Naive thymus-derived CD8-positive, alpha-beta T cell (primary cell): ENCODE data around the gene RRP1. TPM values are rescaled to one million over a fixed set of nuclear protein-coding genes. Genes with fewer than 3 reads are reported as not detected.

Experiments
- ATAC-seq, 2 donors: fragments of 150-1000 bp; cut with Tn5 transposase in 1 of 2; sonication (Bioruptor Pico), chemical (Tn5 transposase) in 1 of 2; 1 replicate in 1 of 2; 2 replicates in 1 of 2; pipeline ENCODE4 v1.10.0; 2021; ENCODE audit warnings: mild to moderate bottlenecking in 2 of 2, moderate library complexity in 2 of 2
- POLR2A ChIA-PET: fragments of 350-600 bp; sonication (Branson Sonifier 250); formaldehyde crosslinking; loops from one replicate; lab custom pipeline; 2021; ENCODE audit warnings: antibody characterized with exemption; lab: Charles Lee
- DNase-seq, 10 donors: peaks; one replicate each; pipeline versions ENCODE4 v3.0.0 to v3.0.0-alpha.2; 2020 to 2022
- H3K27ac Mint-ChIP-seq, 10 donors: one replicate each; pipeline ENCODE4 v1.8.0; 2020 to 2022; ENCODE audit warnings: mild to moderate bottlenecking in 10 of 10, mixed read lengths in 10 of 10, moderate library complexity in 4 of 10, inconsistent platforms in 1 of 10
- H3K27me3 Mint-ChIP-seq, 5 donors: one replicate each; pipeline ENCODE4 v1.8.0; 2021 to 2022; ENCODE audit warnings: mixed read lengths in 5 of 5
- H3K36me3 Mint-ChIP-seq, 3 donors: one replicate each; pipeline ENCODE4 v1.8.0; 2020 to 2022; ENCODE audit warnings: mixed read lengths in 3 of 3, mild to moderate bottlenecking in 2 of 3, inconsistent platforms in 1 of 3
- H3K4me1 Mint-ChIP-seq, 4 donors: one replicate each; pipeline ENCODE4 v1.8.0; 2021 to 2022; ENCODE audit warnings: mixed read lengths in 4 of 4
- H3K4me3 Mint-ChIP-seq, 10 donors: one replicate each; pipeline ENCODE4 v1.8.0; 2020 to 2022; ENCODE audit warnings: mild to moderate bottlenecking in 10 of 10, mixed read lengths in 10 of 10, moderate library complexity in 6 of 10, inconsistent platforms in 1 of 10
- H3K9me3 Mint-ChIP-seq, 9 donors: one replicate each; pipeline ENCODE4 v1.8.0; 2020 to 2022; ENCODE audit warnings: mixed read lengths in 9 of 9, mild to moderate bottlenecking in 3 of 9, inconsistent platforms in 1 of 9, moderate library complexity in 1 of 9
- polyA plus RNA-seq, 3 donors: library from polyadenylated mRNA; unstranded; fragments of 300-500 nt; fragmentation: Illumina TruSeq; gene quantifications; one replicate each; pipeline ENCODE4 v1.2.3, GENCODE V29; 2021
- total RNA-seq, 8 experiments: library from RNA in 2 of 8; stranded (reverse) in 2 of 8; gene quantifications; one replicate each; pipeline ENCODE4 v1.2.3 and lab custom pipeline; 2021 to 2026

Gene RRP1
- total RNA-seq (10 to 100 TPM; 27.5 to 28.3 TPM), polyA plus RNA-seq (10 to 100 TPM; 12.3 to 23.5 (median 14.8) TPM), total RNA-seq (lab: John Stamatoyannopoulos, UW) (22.6 to 198 (median 42.4) reads per million in 6 experiments)

GRCh38 chr21:43789276-43790009 is at the start of gene RRP1:
Gene RRP1 (plus strand): TSS chr21:43789577. CDS start chr21:43789630, 53 bp downstream.
- POLR2A ChIA-PET, result interaction anchor here (0.6 to 1.5 kb wide), 8 partner anchors 9 to 223 kb away, joined by 3 to 8 read pairs (median 3); partner anchors contain the start of gene TRAPPC10
- Mint-ChIP-seq H3K36me3 (peaks cover 0 to 28% (median 10%) of the 10 kb centered on the region in 3 donors), H3K27ac (peak within 1 kb of the TSS; percentile 77 to 95 (median 92)), H3K4me3 (peak within 1 kb of the TSS; percentile 89 to 94 (median 92)), H3K9me3 (no peaks in the 10 kb centered on the region), H3K4me1 (peaks cover 10 to 28% (median 21%) of the 10 kb centered on the region in 4 donors), H3K27me3 (no peaks in the 10 kb centered on the region)
- DNase-seq (peak; percentile 88 to 99 (median 96)), ATAC-seq (peak; percentile 89 to 90)

GRCh38 chr21:43739621-43740435 is 49.5 kb upstream of the RRP1 start:
- peak in 1 of 2 donors; percentile 32 for ATAC-seq
- H3K27ac Mint-ChIP-seq, result peak overlapping the region in 1 of 10 donors; percentile 83

GRCh38 chr21:43740497-43741156 is 48.8 kb upstream of the RRP1 start:
- Mint-ChIP-seq H3K27ac (peak overlapping the region in 3 of 10 donors; percentile 73 to 95 (median 83)), H3K4me3 (peak overlapping the region in 3 of 10 donors; percentile 33 to 53 (median 39)), H3K27me3 (no peaks in the 10 kb centered on the region), H3K36me3 (peaks cover 0 to 19% (median 0%) of the 10 kb centered on the region in 3 donors), H3K9me3 (no peaks in the 10 kb centered on the region), H3K4me1 (peaks cover 0 to 7% (median 6%) of the 10 kb centered on the region in 4 donors)
- DNase-seq, result peak in 2 of 10 donors; percentile 39 to 48
- ATAC-seq, result peak in 1 of 2 donors; percentile 70
- POLR2A ChIA-PET, result no interaction called here

More at GRCh38 chr21:43739621-43740435, 49.5 kb upstream of the RRP1 start:
- peaks cover 0 to 13% (median 0%) of the 10 kb centered on the region in 3 donors for H3K36me3 Mint-ChIP-seq
- H3K4me3 Mint-ChIP-seq, result no peak overlapping the region
- DNase-seq, result no peak
- H3K9me3 Mint-ChIP-seq, result no peaks in the 10 kb centered on the region
- H3K27me3 Mint-ChIP-seq, result no peaks in the 10 kb centered on the region
- POLR2A ChIA-PET, result no interaction called here
- peaks cover 3 to 12% (median 9%) of the 10 kb centered on the region in 4 donors for H3K4me1 Mint-ChIP-seq

GRCh38 chr21:43741423-43742096 is 47.8 kb upstream of the RRP1 start:
- Mint-ChIP-seq H3K9me3 (no peaks in the 10 kb centered on the region), H3K36me3 (peaks cover 0 to 28% (median 3%) of the 10 kb centered on the region in 3 donors), H3K4me3 (no peak overlapping the region), H3K27ac (no peak overlapping the region), H3K27me3 (no peaks in the 10 kb centered on the region), H3K4me1 (peaks cover 0 to 7% (median 6%) of the 10 kb centered on the region in 4 donors)
- POLR2A ChIA-PET, result no interaction called here
- DNase-seq, result no peak
- no peak for ATAC-seq

GRCh38 chr21:43743947-43744346 is 45.4 kb upstream of the RRP1 start:
- Mint-ChIP-seq H3K27me3 (no peaks in the 10 kb centered on the region), H3K4me3 (no peak overlapping the region), H3K27ac (peak overlapping the region in 1 of 10 donors; percentile 82), H3K36me3 (peaks cover 0 to 31% (median 4%) of the 10 kb centered on the region in 3 donors), H3K9me3 (no peaks in the 10 kb centered on the region), H3K4me1 (peaks cover 0 to 7% (median 6%) of the 10 kb centered on the region in 4 donors)
- DNase-seq (no peak), ATAC-seq (no peak)
- POLR2A ChIA-PET, result no interaction called here

GRCh38 chr21:43744725-43745124 is 44.7 kb upstream of the RRP1 start:
- no peaks in the 10 kb centered on the region for H3K9me3 Mint-ChIP-seq
- peaks cover 0 to 12% (median 9%) of the 10 kb centered on the region in 4 donors for H3K4me1 Mint-ChIP-seq
- H3K36me3 Mint-ChIP-seq, result peaks cover 0 to 31% (median 4%) of the 10 kb centered on the region in 3 donors
- POLR2A ChIA-PET, result no interaction called here
- no peaks in the 10 kb centered on the region for H3K27me3 Mint-ChIP-seq
- DNase-seq (no peak), ATAC-seq (no peak)
- no peak overlapping the region for H3K4me3 Mint-ChIP-seq
- H3K27ac Mint-ChIP-seq, result no peak overlapping the region

GRCh38 chr21:43745772-43746517 is 43.4 kb upstream of the RRP1 start:
- POLR2A ChIA-PET, result interaction anchor here (0.5 to 0.7 kb wide), 2 partner anchors 43 to 70 kb away, joined by 3 read pairs; no protein-coding TSS in a partner anchor

GRCh38 chr21:43748622-43749021 is 40.8 kb upstream of the RRP1 start:
- DNase-seq (no peak), ATAC-seq (no peak)
- POLR2A ChIA-PET, result interaction anchor here (0.6 kb wide), 1 partner anchor 37 kb away, joined by 3 read pairs; no protein-coding TSS in a partner anchor
- Mint-ChIP-seq H3K4me3 (no peak overlapping the region), H3K4me1 (peaks cover 0 to 10% (median 6%) of the 10 kb centered on the region in 4 donors), H3K9me3 (no peaks in the 10 kb centered on the region), H3K36me3 (peaks cover 0 to 45% (median 5%) of the 10 kb centered on the region in 3 donors), H3K27me3 (no peaks in the 10 kb centered on the region), H3K27ac (no peak overlapping the region)

More at GRCh38 chr21:43745772-43746517, 43.4 kb upstream of the RRP1 start:
- peaks cover 0 to 10% (median 7%) of the 10 kb centered on the region in 4 donors for H3K4me1 Mint-ChIP-seq
- no peaks in the 10 kb centered on the region for H3K9me3 Mint-ChIP-seq
- H3K27ac Mint-ChIP-seq, result peak overlapping the region in 1 of 10 donors; percentile 56
- DNase-seq (no peak), ATAC-seq (no peak)
- no peaks in the 10 kb centered on the region for H3K27me3 Mint-ChIP-seq
- H3K4me3 Mint-ChIP-seq, result no peak overlapping the region
- peaks cover 0 to 38% (median 4%) of the 10 kb centered on the region in 3 donors for H3K36me3 Mint-ChIP-seq

- H3K4me1 Mint-ChIP-seq, result peaks cover 0 to 8% (median 6%) of the 10 kb centered on the region in 4 donors
- peak; percentile 23 to 59 for ATAC-seq
- peak overlapping the region in 4 of 10 donors; percentile 24 to 70 (median 44) for H3K27ac Mint-ChIP-seq
- no peaks in the 10 kb centered on the region for H3K9me3 Mint-ChIP-seq
- peaks cover 0 to 47% (median 8%) of the 10 kb centered on the region in 3 donors for H3K36me3 Mint-ChIP-seq
- POLR2A ChIA-PET, result no interaction called here
- H3K4me3 Mint-ChIP-seq, result no peak overlapping the region
- H3K27me3 Mint-ChIP-seq, result no peaks in the 10 kb centered on the region
- DNase-seq, result peak in 1 of 10 donors; percentile 16
These were observed 39.6 kb upstream of the RRP1 start for GRCh38 chr21:43749651-43750262.

- no peaks in the 10 kb centered on the region for H3K9me3 Mint-ChIP-seq
- no peaks in the 10 kb centered on the region for H3K27me3 Mint-ChIP-seq
- no peak for DNase-seq
- H3K4me1 Mint-ChIP-seq, result peaks cover 0 to 8% (median 5%) of the 10 kb centered on the region in 4 donors
- ATAC-seq, result no peak
- POLR2A ChIA-PET, result no interaction called here
- H3K27ac Mint-ChIP-seq, result peak overlapping the region in 4 of 10 donors; percentile 28 to 85 (median 64)
- peak overlapping the region in 1 of 10 donors; percentile 8 for H3K4me3 Mint-ChIP-seq
- peaks cover 0 to 43% (median 8%) of the 10 kb centered on the region in 3 donors for H3K36me3 Mint-ChIP-seq
These were observed 38.9 kb upstream of the RRP1 start for GRCh38 chr21:43750339-43751033.
